Osteoblast (primary cell): ENCODE results near the gene RNU4-1. TPM values are rescaled to one million over a fixed set of nuclear protein-coding genes. Genes with fewer than 3 reads are reported as not detected.

ENCODE experiments used
- DNase-seq: peaks from one replicate; pipeline ENCODE4 v3.0.0; 2011; ENCODE audit warnings: low spot score, mixed read lengths; ENCODE audit not compliant: insufficient read length; ENCODE audit errors: missing footprints
- H2AFZ ChIP-seq: 2 replicates; pipeline ENCODE4 v1.6.0; 2011; ENCODE audit warnings: mild to moderate bottlenecking, low read length
- H3K27ac ChIP-seq: 2 replicates; pipeline ENCODE4 v1.5.1; 2011; ENCODE audit warnings: mild to moderate bottlenecking, low read depth, low read length, moderate library complexity
- H3K27me3 ChIP-seq: 2 replicates; pipeline ENCODE4 v1.6.0; 2012; ENCODE audit warnings: mild to moderate bottlenecking, control low read depth, inconsistent platforms, low read length, moderate library complexity; ENCODE audit not compliant: insufficient read depth
- H3K36me3 ChIP-seq: 2 replicates; pipeline ENCODE4 v1.5.1; 2011; ENCODE audit warnings: mild to moderate bottlenecking, low read length, control low read depth, moderate library complexity; ENCODE audit not compliant: insufficient read depth
- H3K4me1 ChIP-seq: 2 replicates; pipeline ENCODE4 v1.5.1; 2011; ENCODE audit warnings: mild to moderate bottlenecking, low read length, control low read depth, moderate library complexity; ENCODE audit not compliant: insufficient read depth
- H3K4me2 ChIP-seq: 2 replicates; pipeline ENCODE4 v1.6.0; 2011; ENCODE audit warnings: mild to moderate bottlenecking, low read length; ENCODE audit not compliant: insufficient read depth
- H3K4me3 ChIP-seq: fragments of 200-600 bp; sonication (generic); 3 replicates; pipeline ENCODE4 v1.5.1; 2012; ENCODE audit warnings: mild to moderate bottlenecking, low read length, inconsistent platforms; ENCODE audit not compliant: insufficient read depth
- H3K79me2 ChIP-seq: 2 replicates; pipeline ENCODE4 v1.6.0; 2012; ENCODE audit warnings: mild to moderate bottlenecking, low read length, control low read depth, inconsistent platforms; ENCODE audit not compliant: insufficient read depth
- H3K9me3 ChIP-seq: 2 replicates; pipeline ENCODE4 v1.5.1; 2011; ENCODE audit warnings: low read depth, low read length, control low read depth
- H4K20me1 ChIP-seq: 2 replicates; pipeline ENCODE4 v1.6.0; 2012; ENCODE audit warnings: mild to moderate bottlenecking, low read length, control low read depth; ENCODE audit not compliant: insufficient read depth
- total RNA-seq: library from RNA; depleted of rRNA; stranded (reverse); fragments of >200 nt; gene quantifications from 2 replicates; pipeline ENCODE4 v1.2.3, GENCODE V29; 2012
- TF ChIP-seq, protein P1 (sequence below): IDR thresholded peaks from 2 replicates; pipeline ENCODE4 v1.5.1; 2011; ENCODE audit warnings: mild to moderate bottlenecking, low read depth, low read length, moderate library complexity; ENCODE audit errors: extremely low read depth

Gene RNU4-1
- total RNA-seq, 1 donor = under 0.01 TPM

DNA sequence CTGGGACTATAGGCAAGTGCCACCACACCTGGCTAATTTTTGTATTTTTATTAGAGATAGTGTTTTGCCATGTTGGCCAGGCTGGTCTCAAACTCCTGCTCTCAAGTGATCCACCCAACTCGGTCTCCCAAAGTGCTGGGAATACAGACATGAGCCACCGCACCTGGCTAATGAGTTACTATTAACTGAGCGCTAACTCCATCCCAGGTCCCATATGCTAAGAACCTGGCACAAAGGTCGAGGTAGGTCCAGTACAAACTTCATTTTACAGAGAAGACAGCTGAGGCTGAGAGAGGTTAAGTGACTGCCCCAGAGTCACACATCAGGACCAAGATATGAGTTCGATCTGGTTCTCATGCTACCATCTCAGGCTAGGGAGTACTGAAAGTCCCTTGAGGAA, 39.0 kb upstream of the RNU4-1 start:
- Histone ChIP-seq H3K4me2 (no peak overlapping the region), H3K27me3 (peaks cover 5% of the 10 kb centered on the region)
- TF ChIP-seq, protein P1, sequence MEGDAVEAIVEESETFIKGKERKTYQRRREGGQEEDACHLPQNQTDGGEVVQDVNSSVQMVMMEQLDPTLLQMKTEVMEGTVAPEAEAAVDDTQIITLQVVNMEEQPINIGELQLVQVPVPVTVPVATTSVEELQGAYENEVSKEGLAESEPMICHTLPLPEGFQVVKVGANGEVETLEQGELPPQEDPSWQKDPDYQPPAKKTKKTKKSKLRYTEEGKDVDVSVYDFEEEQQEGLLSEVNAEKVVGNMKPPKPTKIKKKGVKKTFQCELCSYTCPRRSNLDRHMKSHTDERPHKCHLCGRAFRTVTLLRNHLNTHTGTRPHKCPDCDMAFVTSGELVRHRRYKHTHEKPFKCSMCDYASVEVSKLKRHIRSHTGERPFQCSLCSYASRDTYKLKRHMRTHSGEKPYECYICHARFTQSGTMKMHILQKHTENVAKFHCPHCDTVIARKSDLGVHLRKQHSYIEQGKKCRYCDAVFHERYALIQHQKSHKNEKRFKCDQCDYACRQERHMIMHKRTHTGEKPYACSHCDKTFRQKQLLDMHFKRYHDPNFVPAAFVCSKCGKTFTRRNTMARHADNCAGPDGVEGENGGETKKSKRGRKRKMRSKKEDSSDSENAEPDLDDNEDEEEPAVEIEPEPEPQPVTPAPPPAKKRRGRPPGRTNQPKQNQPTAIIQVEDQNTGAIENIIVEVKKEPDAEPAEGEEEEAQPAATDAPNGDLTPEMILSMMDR = no peak

DNA sequence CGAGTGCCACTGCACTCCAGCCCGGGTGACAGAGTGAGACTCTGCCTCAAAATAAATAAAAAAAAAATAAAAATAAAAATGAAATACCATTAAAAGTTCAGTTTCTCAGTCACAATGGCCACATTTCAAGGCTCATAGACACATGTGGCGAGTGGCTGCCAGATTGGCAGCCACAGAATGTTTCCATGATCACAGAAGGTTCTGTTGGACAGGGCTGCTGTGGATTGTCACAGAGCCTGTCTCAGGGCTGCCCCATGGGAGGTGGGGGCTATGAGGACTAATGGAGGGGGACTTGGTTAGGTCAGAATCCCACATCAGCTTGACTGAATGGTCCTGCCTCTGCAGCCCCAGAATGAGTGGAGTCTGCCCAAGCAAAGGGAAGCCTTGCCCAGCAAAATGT, 38.4 kb upstream of the RNU4-1 start:
- H3K27ac ChIP-seq = no peak overlapping the region
- no peaks in the 10 kb centered on the region for H4K20me1 ChIP-seq
- no peaks in the 10 kb centered on the region for H3K79me2 ChIP-seq
- no peaks in the 10 kb centered on the region for H3K36me3 ChIP-seq
- TF ChIP-seq, protein P1 = no peak
- no peak overlapping the region for H3K4me3 ChIP-seq
- no peak for DNase-seq
- peaks cover 5% of the 10 kb centered on the region for H3K27me3 ChIP-seq
- no peaks in the 10 kb centered on the region for H3K4me1 ChIP-seq
- no peak overlapping the region for H3K4me2 ChIP-seq
- H2AFZ ChIP-seq = no peak overlapping the region
- no peaks in the 10 kb centered on the region for H3K9me3 ChIP-seq

More for the DNA sequence above, 39.0 kb upstream of the RNU4-1 start:
- Histone ChIP-seq H3K36me3 (no peaks in the 10 kb centered on the region), H2AFZ (no peak overlapping the region), H4K20me1 (no peaks in the 10 kb centered on the region), H3K27ac (no peak overlapping the region), H3K4me1 (no peaks in the 10 kb centered on the region), H3K4me3 (no peak overlapping the region), H3K79me2 (no peaks in the 10 kb centered on the region), H3K9me3 (no peaks in the 10 kb centered on the region)
- no peak for DNase-seq

DNA sequence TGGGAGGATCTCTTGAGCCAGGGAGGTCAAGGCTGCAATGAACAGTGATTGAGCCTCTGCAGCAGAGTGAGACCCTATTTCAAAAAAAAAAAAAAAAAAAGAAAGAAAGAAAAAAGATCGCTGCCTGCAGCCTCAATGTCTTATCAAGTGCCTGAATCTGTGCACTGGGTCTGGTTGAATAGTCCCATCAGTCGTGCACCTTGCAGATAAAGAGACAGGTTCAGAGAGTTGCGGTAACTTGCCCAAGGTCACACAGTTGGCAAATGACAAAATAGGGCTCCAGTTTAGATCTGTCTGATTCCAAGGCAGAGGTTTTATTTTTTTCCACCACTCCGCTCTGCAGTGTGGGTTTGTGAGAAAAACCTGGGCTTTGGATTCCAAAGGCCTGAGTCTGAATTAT, 35.2 kb upstream of the RNU4-1 start:
- no peak overlapping the region for H3K4me3 ChIP-seq
- no peaks in the 10 kb centered on the region for H3K79me2 ChIP-seq
- no peaks in the 10 kb centered on the region for H3K36me3 ChIP-seq
- H4K20me1 ChIP-seq = no peaks in the 10 kb centered on the region
- H3K4me1 ChIP-seq = no peaks in the 10 kb centered on the region
- H3K4me2 ChIP-seq = no peak overlapping the region
- H2AFZ ChIP-seq = no peak overlapping the region
- H3K27ac ChIP-seq = no peak overlapping the region
- H3K27me3 ChIP-seq = peaks cover 5% of the 10 kb centered on the region
- TF ChIP-seq, protein P1 = no peak
- no peak for DNase-seq
- no peaks in the 10 kb centered on the region for H3K9me3 ChIP-seq

GRCh38 chr12:120327593-120327992, 34.6 kb upstream of the RNU4-1 start, which contains the start of gene PLA2G1B:
Gene PLA2G1B (minus strand): TSS chr12:120327779. CDS start chr12:120327753, 26 bp downstream.
- no peak within 1 kb of the TSS for H3K27ac ChIP-seq
- H3K27me3 ChIP-seq = peaks cover 5% of the 10 kb centered on the region

More at GRCh38 chr12:120327593-120327992, 34.6 kb upstream of the RNU4-1 start, which contains the start of gene PLA2G1B:
- no peak within 1 kb of the TSS for H3K4me2 ChIP-seq
- TF ChIP-seq, protein P1 = no peak
- no peak within 1 kb of the TSS for H3K4me3 ChIP-seq
- DNase-seq = no peak
- H2AFZ ChIP-seq = no peak within 1 kb of the TSS
- no peaks in the 10 kb centered on the region for H4K20me1 ChIP-seq
- H3K36me3 ChIP-seq = no peaks in the 10 kb centered on the region
- H3K9me3 ChIP-seq = no peaks in the 10 kb centered on the region
- H3K4me1 ChIP-seq = no peaks in the 10 kb centered on the region
- no peaks in the 10 kb centered on the region for H3K79me2 ChIP-seq
